NCI-H748 (cell line): ENCODE data around the gene FAM20B.
A peak's percentile ranks its signal among the peaks of the same experiment; 100 is the strongest.

ENCODE experiments used
- DNase-seq: peaks from one replicate; lab custom pipeline; 2025; ENCODE audit not compliant: unreplicated experiment; lab: John Stamatoyannopoulos, UW

Gene FAM20B

DNA sequence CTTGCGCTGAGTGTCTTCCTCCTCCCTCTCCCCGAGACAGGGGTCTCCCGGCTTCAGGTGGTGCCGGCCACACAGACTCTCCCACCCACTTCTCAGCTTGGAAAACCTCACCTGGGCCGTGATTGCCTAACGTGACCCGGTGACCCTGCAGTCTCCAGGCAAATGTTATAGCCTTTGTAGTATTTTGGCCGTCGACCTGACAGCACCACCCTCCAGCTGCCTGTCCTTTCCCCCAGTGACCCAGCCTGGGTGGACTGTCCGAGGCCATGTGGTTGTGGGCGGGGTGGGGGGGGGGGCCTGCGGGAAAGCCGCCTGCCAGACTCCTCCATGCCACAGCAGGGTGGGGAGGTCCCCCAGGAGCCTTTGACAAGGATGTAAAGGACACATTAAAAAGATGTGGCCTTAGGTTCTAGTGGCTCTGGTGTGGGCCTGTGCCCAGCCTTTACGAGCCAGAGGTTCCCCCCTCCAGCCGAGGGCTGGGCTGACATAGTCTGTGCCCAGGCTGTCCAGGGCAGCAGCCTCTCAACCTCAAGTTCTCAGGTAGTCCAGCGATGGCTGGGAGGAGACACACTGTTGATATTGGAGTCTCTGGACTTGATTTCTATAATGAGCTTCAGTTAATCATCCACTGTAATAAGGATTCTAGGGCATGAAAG is 64.3 kb downstream of the FAM20B start:
- DNase-seq = no peak

GRCh38 chr1:179090522-179090921 is 64.8 kb downstream of the FAM20B start:
- DNase-seq = no peak

DNA sequence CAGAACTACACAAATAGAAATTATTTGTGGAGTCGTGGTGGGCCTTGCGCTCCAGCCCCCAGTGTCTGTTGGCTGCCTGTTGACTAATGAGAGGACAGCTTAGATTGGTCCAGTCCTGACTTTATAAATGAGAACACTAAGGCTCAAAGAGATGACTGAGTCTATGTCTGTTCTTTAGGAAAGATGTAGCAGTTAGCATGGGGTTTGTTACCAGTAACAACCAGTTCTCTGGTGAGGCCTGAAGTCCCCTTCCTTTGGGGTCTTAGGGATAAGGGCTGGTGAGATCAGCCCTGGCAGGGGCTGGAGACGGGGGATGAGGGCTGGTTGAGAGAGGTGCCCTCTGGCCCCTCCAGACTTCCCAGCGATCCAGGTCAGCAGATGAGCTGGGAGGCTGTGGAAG is 65.2 kb downstream of the FAM20B start:
- DNase-seq = no peak

DNA sequence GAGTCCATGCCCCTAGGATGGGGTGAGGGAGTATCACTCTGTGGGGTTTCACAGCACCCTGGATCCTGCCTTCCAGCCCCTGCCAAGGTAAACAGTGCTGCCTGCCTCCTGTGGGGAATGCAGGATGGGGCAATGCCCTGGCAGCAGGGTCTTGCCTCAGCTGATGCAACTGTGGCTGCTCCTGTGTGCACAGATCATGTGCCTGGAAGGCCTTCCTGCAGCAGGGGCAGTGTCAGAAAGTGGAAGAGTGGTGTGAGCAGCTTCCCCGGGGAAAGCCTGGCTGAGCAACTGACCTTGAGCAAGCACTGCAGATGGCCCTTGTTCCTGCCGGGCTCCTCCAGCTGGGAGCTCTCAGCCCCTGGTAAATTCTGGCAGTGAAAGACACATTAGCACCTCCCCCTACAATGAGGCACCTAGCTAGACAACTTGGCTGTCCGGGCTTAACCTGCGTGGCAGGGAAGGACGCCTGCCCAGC is 66.0 kb downstream of the FAM20B start:
- no peak for DNase-seq

GRCh38 chr1:179092896-179093461 is 67.3 kb downstream of the FAM20B start:
- DNase-seq = no peak

GRCh38 chr1:179094818-179095217 is 69.1 kb downstream of the FAM20B start:
- no peak for DNase-seq

GRCh38 chr1:179095377-179095776 is 69.7 kb downstream of the FAM20B start:
- DNase-seq = no peak

GRCh38 chr1:179095924-179096323 is 70.2 kb downstream of the FAM20B start:
- DNase-seq = no peak

GRCh38 chr1:179099891-179100290 is 74.2 kb downstream of the FAM20B start:
- DNase-seq = no peak

- no peak for DNase-seq
Observed at GRCh38 chr1:179101566-179101965, 75.9 kb downstream of the FAM20B start.

- DNase-seq = no peak
Observed at GRCh38 chr1:179103999-179104398, 78.3 kb downstream of the FAM20B start.

DNA sequence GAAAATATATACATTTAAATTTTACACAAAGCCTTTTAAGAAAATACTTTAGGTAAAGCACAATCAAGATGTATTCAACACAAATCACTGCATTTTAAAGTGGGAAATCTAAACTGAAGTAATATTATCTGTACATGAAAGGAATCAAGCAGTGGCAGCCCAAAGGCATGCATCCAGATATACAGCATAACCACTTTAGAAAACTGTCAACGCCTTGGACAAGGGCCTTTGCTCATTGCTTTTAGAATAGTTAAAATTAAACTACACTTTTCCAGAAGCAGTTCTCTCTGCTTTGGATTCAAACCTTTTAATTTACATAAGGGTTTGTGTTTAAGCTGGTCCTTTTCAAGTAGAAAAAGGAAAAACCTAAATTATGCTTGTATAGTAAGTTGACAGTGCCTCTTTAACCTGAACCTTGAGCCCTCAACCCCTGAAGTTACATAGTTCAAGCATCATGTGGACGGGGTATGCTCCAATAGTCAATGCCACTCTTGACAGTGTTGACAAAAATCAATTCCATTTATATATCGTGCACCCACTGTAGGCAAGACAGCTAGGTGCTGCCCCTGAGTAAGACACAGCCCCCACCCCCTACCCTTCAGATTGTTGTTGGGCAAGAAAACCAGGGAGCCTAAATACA is 79.0 kb downstream of the FAM20B start:
- no peak for DNase-seq

DNA sequence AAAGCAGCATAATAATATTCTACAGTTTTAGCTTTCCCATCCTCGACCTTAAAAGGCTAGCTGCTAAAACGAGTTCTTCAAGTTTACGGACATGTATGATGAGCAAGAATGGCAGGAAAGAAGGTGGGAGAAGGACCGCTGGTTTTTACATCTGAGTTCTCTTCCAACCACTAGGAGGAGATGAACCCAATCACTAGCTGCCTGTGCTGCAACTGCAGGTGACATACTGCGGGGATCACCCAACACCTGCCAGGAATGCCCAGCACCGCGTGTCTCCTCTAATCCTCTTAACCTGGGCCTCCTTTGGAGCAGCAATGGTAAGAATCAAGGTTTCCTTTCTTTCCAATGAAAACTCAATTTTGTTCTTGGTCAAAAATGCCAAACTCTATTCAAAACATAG is 79.7 kb downstream of the FAM20B start:
- DNase-seq = peak; percentile 15

GRCh38 chr1:179107706-179108629 is 82.3 kb downstream of the FAM20B start:
- DNase-seq = no peak

DNA sequence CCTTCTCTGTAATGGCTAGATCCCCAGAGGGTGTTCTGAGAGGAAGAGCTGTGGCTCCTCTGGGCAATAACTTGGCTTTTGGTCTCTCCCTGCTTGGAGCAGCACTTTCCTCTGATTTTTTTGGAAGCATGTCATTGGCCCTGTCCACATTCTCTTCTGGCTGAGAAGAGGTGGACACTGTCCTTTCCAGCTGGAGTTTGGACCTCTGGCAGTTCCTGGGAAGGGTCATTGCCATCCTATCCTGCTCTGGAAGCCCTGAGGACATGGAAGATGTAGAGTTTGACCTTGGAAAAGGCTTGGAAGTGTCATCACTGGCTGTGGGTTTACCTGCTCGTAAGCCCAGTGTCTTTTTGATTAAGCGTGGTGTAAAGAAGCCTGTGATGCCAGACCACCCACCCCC is 83.0 kb downstream of the FAM20B start:
- no peak for DNase-seq

- DNase-seq = no peak
Observed at GRCh38 chr1:179115181-179115580, 89.5 kb downstream of the FAM20B start.

DNA sequence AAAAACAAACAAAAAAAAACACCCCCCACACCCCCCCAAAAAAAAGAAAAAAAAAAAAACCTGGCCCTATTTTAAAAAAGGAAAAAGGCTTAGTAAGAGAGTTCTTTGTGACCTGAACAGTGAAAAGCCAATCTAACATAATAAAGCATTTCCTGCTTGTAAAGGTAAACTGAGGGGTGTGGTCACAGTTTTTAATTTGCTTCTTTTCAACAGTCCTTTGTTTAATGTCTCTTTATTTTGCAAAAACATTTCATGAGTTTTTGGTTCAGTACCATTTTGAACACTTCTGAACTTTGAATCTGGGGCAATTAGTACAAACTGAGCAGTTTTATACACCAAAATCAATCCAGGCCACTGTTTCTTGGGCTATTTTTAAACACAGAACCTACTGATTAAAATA is 93.8 kb downstream of the FAM20B start:
- peak; percentile 42 for DNase-seq

GRCh38 chr1:179120736-179121135 is 95.0 kb downstream of the FAM20B start:
- DNase-seq = no peak

GRCh38 chr1:179121159-179121938 is 95.7 kb downstream of the FAM20B start:
- DNase-seq = no peak

DNA sequence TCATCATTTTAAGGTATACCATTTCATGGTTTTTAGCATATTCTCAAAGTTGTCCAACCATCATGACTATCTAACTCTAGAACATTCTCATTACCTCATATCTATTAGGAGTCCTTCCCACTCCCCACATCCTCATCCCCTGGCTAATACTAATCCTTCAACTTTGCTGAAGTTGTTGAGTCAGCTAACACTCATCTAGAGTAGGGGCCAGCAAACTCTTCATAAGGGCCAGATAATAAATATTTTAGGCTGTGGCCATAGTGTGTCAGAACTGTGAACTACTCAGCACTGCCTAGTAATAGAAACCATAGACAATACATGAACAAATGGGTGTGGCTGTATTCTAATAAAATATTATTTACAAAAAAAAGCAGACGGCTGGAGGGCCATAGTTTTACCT is 99.2 kb downstream of the FAM20B start:
- no peak for DNase-seq
